ENCODE results near the gene USH1G. TPM values are rescaled to one million over a fixed set of nuclear protein-coding genes. Genes with fewer than 3 reads are reported as not detected.

The USH1G gene
- total and polyA plus RNA-seq, 2 of the 13 experiments (the other 11 are each of a cell fraction or from before 2014, with no cell fraction given): 0.04 TPM; not detected in 1

DNA sequence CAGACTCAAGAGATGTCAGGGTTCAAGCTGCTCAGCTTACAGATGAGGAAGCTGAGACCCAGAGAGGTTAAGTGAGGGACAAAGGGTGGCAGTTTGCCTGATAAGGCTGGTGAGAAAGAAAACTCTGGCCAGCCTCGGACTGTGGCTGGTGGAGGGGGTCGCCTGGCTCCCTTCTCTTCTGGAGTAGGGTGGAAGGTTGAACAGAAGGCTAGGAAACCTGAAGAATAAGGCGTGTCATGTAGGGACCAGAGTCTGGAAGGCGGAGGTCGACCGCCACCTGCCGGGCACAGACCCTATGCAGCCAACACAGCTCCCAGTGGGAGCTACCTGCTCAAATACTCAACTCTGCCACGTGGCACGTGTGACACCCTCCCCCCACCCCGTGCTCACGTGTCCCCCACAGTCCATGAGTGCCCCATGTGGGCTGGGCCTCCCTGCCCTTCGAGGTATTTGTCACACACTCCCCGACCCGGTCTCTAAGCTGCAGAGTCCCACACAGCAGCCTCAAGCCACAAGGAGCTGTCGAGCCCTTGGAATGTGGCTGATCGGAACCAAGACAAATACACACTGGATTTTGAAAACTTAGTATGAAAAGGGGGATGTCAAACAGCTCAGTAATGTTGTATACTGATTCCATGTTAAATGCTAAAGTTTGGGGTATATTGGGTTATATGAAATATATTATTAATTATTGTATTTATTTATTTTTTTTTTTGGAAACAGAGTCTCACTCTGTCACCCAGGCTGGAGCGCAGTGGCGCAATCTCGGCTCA is 37.7 kb upstream of the USH1G start (continued):
- TF ChIP-seq, protein P1, sequence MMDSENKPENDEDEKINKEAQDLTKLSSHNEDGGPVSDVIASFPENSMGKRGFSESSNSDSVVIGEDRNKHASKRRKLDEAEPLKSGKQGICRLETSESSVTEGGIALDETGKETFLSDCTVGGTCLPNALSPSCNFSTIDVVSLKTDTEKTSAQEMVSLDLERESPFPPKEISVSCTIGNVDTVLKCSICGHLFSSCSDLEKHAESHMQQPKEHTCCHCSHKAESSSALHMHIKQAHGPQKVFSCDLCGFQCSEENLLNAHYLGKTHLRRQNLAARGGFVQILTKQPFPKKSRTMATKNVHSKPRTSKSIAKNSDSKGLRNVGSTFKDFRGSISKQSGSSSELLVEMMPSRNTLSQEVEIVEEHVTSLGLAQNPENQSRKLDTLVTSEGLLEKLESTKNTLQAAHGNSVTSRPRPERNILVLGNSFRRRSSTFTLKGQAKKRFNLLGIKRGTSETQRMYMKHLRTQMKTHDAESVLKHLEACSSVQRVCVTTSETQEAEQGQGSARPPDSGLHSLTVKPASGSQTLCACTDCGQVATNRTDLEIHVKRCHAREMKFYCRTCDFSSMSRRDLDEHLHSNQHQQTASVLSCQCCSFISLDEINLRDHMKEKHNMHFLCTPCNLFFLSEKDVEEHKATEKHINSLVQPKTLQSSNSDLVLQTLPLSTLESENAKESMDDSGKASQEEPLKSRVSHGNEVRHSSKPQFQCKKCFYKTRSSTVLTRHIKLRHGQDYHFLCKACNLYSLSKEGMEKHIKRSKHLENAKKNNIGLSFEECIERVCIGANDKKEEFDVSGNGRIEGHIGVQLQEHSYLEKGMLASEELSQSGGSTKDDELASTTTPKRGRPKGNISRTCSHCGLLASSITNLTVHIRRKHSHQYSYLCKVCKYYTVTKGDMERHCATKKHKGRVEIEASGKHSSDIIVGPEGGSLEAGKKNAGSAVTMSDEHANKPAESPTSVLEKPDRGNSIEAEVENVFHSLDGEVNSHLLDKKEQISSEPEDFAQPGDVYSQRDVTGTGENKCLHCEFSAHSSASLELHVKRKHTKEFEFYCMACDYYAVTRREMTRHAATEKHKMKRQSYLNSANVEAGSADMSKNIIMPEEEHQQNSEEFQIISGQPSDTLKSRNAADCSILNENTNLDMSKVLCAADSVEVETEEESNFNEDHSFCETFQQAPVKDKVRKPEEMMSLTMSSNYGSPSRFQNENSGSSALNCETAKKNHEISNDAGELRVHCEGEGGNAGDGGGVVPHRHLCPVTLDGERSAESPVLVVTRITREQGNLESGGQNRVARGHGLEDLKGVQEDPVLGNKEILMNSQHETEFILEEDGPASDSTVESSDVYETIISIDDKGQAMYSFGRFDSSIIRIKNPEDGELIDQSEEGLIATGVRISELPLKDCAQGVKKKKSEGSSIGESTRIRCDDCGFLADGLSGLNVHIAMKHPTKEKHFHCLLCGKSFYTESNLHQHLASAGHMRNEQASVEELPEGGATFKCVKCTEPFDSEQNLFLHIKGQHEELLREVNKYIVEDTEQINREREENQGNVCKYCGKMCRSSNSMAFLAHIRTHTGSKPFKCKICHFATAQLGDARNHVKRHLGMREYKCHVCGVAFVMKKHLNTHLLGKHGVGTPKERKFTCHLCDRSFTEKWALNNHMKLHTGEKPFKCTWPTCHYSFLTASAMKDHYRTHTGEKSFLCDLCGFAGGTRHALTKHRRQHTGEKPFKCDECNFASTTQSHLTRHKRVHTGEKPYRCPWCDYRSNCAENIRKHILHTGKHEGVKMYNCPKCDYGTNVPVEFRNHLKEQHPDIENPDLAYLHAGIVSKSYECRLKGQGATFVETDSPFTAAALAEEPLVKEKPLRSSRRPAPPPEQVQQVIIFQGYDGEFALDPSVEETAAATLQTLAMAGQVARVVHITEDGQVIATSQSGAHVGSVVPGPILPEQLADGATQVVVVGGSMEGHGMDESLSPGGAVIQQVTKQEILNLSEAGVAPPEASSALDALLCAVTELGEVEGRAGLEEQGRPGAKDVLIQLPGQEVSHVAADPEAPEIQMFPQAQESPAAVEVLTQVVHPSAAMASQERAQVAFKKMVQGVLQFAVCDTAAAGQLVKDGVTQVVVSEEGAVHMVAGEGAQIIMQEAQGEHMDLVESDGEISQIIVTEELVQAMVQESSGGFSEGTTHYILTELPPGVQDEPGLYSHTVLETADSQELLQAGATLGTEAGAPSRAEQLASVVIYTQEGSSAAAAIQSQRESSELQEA (CRISPR knock-in tag; IDR thresholded peaks at IDR 0.05; ENCODE audit: not compliant biosample characterization): peak; percentile 23
- TF ChIP-seq SP140L (CRISPR knock-in tag; IDR thresholded peaks at IDR 0.05; ENCODE audit: borderline replicate concordance) (0 out of 2 replicates have a peak, but pooled peaks have one; percentile 34), ZNF841 (CRISPR knock-in tag; IDR thresholded peaks at IDR 0.05; ENCODE audit: borderline replicate concordance) (no peak), AGO2 (optimal IDR thresholded peaks at IDR 0.05; ENCODE audit: low read depth, low read length) (no peak), ZNF776 (CRISPR knock-in tag; IDR thresholded peaks at IDR 0.05) (peak; percentile 69), ZKSCAN8 (CRISPR knock-in tag; IDR thresholded peaks at IDR 0.05; ENCODE audit: borderline replicate concordance) (no peak), CC2D1A (CRISPR knock-in tag; IDR thresholded peaks at IDR 0.05) (no peak), POGZ (CRISPR knock-in tag; IDR thresholded peaks at IDR 0.05) (no peak)
- TF ChIP-seq, protein P2, sequence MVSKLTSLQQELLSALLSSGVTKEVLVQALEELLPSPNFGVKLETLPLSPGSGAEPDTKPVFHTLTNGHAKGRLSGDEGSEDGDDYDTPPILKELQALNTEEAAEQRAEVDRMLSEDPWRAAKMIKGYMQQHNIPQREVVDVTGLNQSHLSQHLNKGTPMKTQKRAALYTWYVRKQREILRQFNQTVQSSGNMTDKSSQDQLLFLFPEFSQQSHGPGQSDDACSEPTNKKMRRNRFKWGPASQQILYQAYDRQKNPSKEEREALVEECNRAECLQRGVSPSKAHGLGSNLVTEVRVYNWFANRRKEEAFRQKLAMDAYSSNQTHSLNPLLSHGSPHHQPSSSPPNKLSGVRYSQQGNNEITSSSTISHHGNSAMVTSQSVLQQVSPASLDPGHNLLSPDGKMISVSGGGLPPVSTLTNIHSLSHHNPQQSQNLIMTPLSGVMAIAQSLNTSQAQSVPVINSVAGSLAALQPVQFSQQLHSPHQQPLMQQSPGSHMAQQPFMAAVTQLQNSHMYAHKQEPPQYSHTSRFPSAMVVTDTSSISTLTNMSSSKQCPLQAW (CRISPR knock-in tag; IDR thresholded peaks at IDR 0.05): peak; percentile 63
- TF ChIP-seq, protein P3, sequence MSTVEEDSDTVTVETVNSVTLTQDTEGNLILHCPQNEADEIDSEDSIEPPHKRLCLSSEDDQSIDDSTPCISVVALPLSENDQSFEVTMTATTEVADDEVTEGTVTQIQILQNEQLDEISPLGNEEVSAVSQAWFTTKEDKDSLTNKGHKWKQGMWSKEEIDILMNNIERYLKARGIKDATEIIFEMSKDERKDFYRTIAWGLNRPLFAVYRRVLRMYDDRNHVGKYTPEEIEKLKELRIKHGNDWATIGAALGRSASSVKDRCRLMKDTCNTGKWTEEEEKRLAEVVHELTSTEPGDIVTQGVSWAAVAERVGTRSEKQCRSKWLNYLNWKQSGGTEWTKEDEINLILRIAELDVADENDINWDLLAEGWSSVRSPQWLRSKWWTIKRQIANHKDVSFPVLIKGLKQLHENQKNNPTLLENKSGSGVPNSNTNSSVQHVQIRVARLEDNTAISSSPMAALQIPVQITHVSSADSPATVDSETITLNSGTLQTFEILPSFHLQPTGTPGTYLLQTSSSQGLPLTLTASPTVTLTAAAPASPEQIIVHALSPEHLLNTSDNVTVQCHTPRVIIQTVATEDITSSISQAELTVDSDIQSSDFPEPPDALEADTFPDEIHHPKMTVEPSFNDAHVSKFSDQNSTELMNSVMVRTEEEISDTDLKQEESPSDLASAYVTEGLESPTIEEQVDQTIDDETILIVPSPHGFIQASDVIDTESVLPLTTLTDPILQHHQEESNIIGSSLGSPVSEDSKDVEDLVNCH (CRISPR knock-in tag; IDR thresholded peaks at IDR 0.05): no peak
- TF ChIP-seq, protein P4, sequence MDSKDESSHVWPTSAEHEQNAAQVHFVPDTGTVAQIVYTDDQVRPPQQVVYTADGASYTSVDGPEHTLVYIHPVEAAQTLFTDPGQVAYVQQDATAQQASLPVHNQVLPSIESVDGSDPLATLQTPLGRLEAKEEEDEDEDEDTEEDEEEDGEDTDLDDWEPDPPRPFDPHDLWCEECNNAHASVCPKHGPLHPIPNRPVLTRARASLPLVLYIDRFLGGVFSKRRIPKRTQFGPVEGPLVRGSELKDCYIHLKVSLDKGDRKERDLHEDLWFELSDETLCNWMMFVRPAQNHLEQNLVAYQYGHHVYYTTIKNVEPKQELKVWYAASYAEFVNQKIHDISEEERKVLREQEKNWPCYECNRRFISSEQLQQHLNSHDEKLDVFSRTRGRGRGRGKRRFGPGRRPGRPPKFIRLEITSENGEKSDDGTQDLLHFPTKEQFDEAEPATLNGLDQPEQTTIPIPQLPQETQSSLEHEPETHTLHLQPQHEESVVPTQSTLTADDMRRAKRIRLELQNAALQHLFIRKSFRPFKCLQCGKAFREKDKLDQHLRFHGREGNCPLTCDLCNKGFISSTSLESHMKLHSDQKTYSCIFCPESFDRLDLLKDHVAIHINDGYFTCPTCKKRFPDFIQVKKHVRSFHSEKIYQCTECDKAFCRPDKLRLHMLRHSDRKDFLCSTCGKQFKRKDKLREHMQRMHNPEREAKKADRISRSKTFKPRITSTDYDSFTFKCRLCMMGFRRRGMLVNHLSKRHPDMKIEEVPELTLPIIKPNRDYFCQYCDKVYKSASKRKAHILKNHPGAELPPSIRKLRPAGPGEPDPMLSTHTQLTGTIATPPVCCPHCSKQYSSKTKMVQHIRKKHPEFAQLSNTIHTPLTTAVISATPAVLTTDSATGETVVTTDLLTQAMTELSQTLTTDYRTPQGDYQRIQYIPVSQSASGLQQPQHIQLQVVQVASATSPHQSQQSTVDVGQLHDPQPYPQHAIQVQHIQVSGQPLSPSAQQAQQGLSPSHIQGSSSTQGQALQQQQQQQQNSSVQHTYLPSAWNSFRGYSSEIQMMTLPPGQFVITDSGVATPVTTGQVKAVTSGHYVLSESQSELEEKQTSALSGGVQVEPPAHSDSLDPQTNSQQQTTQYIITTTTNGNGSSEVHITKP (CRISPR knock-in tag; IDR thresholded peaks at IDR 0.05; ENCODE audit: low read depth): peak; percentile 38; the same call in 1 of the 2 replicates

Measured in HepG2 (cell line).